Right cardiac atrium (tissue), 5 donors: ENCODE measurements around the gene HMGN2. TPM values are rescaled to one million over a fixed set of nuclear protein-coding genes. Genes with fewer than 3 reads are reported as not detected.
A peak's percentile ranks its signal among the peaks of the same experiment; 100 is the strongest.

Experiments
- ATAC-seq, 2 donors: fragments of 200-7000 bp; cut with Tn5 transposase; one replicate each; pipeline versions ENCODE4 v1.8.0 to v1.9.1; 2020; ENCODE audit warnings: moderate library complexity in 2 of 2, mild to moderate bottlenecking in 1 of 2
- DNase-seq, 3 donors: peaks; one replicate each; pipeline ENCODE4 v3.0.0-alpha.2; 2020
- H3K27ac ChIP-seq: one replicate; pipeline ENCODE4 v1.5.1; 2013; ENCODE audit warnings: mild to moderate bottlenecking, low read length, control low read depth, moderate library complexity
- H3K27me3 ChIP-seq: one replicate; pipeline ENCODE4 v1.6.1; 2013; ENCODE audit not compliant: control insufficient read depth, insufficient read depth
- H3K4me1 ChIP-seq: one replicate; pipeline ENCODE4 v1.6.1; 2013; ENCODE audit warnings: low read length; ENCODE audit not compliant: control insufficient read depth, insufficient read depth
- H3K4me3 ChIP-seq: one replicate; pipeline ENCODE4 v1.5.1; 2013; ENCODE audit warnings: low read length, control low read depth
- H3K9me3 ChIP-seq: one replicate; pipeline ENCODE4 v1.6.1; 2013; ENCODE audit warnings: low read length; ENCODE audit not compliant: control insufficient read depth
- whole genome bisulfite sequencing: extraction: QIAGEN DNeasy Blood & Tissue Kit; methylation state at CpG from one replicate; pipeline ENCODE4 v1.1.7; 2013; 5-methylcytosine and 5-hydroxymethylcytosine counted together
- intact Hi-C, 4 donors: fragments of 100-400 bp; cut with DNase I; formaldehyde crosslinking; loops; one replicate each; pipeline versions ENCODE4 v1.11.0 to v1.14.0; 2022 to 2023
- polyA plus RNA-seq: library from polyadenylated mRNA; stranded (reverse); fragments of 200-250 nt; gene quantifications from one replicate; pipeline ENCODE4 v1.2.3, GENCODE V29; 2013
- total RNA-seq, 4 donors: library from RNA; stranded (reverse); fragmentation: NEBNext Ultra II Directional; extraction: Animal tissue kit (Norgen Biotek cat#: 25700); gene quantifications; one replicate each; pipeline ENCODE4 v1.2.1, GENCODE V29; 2021
- donor health status: healthy with polysubstance abuse.
- donor health status: DM: no; HTN: yes; CAD: no.
- donor health status: DM: no; HTN: no; CAD: no.
- donor health status: DM: no; HTN: yes; CAD: no; lungs with severe emphysema.
- donor health status: DM: yes; HTN: yes; CAD: no.

HMGN2 gene
- total and polyA plus RNA-seq, 5 donors = 125 to 176 (median 139) TPM

DNA sequence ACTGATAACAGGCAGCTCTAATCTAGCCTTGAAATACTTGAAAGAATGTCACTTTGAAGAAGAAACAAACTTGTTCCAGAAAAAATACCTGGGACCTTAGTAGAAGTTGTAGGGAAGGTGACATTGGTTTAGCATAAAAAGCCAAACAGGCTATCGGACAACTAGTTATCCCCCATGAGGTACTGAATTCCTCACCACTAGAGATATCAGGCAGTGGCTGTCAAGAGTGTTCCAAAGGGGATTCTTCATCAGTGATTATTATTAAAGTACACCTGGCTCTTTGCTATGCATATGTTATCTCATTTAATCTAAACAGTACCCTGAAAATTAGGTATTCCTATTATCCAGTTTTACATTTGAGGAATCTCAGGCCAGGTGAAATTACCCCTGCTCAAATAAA is 13.1 kb upstream of the HMGN2 start:
- Histone ChIP-seq H3K4me1 (no peaks in the 10 kb centered on the region), H3K27me3 (no peaks in the 10 kb centered on the region), H3K9me3 (no peaks in the 10 kb centered on the region), H3K4me3 (no peak overlapping the region), H3K27ac (no peak overlapping the region)
- DNase-seq (no peak), ATAC-seq (no peak)
- WGBS = 72% methylated on average over 1 of the region's 1 CpG
- intact Hi-C loops = no loop called here

DNA sequence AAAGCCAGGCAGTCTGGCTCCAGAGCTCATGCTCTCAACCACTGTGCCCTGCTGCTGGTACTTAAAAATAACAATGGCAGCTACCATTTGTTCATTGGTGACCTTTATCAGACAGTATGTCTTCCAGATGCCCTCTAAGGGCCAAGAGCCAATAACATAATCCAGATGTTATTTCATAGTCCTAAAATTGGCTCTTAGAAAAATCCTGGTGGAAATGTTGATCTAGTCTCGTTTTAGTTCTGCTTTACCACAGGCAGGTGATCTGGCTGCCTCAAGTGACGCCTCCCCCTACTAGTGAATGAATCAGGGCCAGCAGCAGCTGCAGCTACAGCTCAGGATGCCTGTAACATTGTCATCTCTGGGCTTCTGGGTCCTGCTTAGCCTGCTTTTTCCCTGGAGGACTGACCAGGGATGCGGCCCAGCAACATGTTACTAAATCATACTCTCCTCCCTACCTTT is 12.6 kb upstream of the HMGN2 start:
- H3K4me1 ChIP-seq = no peaks in the 10 kb centered on the region
- intact Hi-C loops = no loop called here
- H3K27ac ChIP-seq = peak overlapping the region; percentile 36
- DNase-seq (no peak), ATAC-seq (no peak)
- no peaks in the 10 kb centered on the region for H3K27me3 ChIP-seq
- H3K9me3 ChIP-seq = no peaks in the 10 kb centered on the region
- 75% methylated on average over 3 of the region's 3 CpGs for WGBS
- no peak overlapping the region for H3K4me3 ChIP-seq

DNA sequence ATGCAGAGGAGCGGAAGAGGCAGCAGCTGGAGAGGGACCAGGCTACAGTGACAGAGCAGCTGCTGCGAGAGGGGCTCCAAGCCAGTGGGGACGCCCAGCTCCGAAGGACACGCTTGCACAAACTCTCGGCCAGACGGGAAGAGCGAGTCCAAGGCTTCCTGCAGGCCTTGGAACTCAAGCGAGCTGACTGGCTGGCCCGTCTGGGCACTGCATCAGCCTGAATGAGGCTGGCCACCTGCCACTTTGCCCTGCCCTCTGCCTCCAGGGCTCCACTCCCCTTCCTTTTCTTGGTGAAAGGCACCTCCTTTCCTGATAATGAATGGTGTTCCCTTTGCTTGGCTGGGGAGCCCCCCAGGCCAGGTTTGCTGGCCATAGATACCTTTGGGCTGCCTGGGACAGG is 3.3 kb upstream of the HMGN2 start:
- Histone ChIP-seq H3K27me3 (no peaks in the 10 kb centered on the region), H3K4me3 (no peak overlapping the region), H3K4me1 (peaks cover 8% of the 10 kb centered on the region), H3K9me3 (no peaks in the 10 kb centered on the region), H3K27ac (no peak overlapping the region)
- 64% methylated on average over 10 of the region's 10 CpGs for WGBS
- DNase-seq = peak; percentile 49 to 77 (median 64)
- no peak for ATAC-seq
- intact Hi-C loops = no loop called here

DNA sequence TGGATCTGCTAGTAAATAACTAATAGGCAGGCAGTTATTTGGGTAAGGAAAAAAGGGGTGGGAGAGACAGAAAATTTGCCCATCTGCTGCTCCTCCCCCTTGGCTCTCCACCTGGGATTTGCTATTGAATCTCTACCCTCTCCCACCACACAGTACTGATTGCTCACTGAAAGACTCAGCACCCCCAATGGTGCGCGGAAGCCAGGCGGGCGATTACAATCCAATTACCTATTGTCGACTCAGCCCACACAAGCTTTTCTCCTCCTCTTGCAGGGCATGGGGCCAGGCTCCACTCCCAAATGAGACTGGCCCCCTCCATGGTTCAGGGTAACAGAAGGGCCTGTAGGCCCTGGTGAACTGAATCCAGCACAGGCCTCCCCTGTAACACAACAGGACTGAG is 2.7 kb upstream of the HMGN2 start:
- no peak for ATAC-seq
- no peak overlapping the region for H3K4me3 ChIP-seq
- H3K9me3 ChIP-seq = no peaks in the 10 kb centered on the region
- H3K4me1 ChIP-seq = peaks cover 8% of the 10 kb centered on the region
- intact Hi-C loops = no loop called here
- no peak for DNase-seq
- WGBS = 85% methylated on average over 5 of the region's 5 CpGs
- H3K27ac ChIP-seq = no peak overlapping the region
- no peaks in the 10 kb centered on the region for H3K27me3 ChIP-seq

DNA sequence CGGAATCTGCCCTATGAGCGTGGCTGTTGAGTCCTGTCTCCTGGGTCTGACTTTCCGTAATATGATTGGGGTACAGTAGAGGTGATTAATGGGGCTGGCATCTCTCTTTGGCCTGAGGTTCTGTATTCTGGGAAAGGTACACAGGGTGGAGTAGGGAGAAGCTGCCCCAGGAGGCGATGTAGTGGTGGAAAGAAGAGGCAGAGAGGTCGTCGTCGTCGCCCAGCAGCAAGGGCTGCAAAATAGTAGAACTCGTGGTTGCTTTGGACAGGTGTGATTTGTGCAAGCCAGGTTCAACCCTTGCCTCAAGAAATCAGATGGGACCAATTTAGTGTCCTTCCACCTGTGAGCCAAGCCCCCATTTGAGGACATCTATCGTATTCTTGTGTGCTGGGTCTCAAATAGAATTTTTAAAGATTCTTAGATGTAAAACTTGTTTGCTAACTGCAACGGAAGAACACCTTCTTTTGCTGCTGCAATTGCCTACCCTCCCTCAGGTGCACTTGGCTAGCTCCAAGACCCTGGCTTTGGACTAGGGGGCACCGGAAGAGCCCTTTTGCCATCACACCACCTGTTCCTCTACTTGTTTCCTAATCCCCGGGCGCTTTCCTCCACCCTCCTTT is 1.3 kb upstream of the HMGN2 start:
- Histone ChIP-seq H3K27me3 (no peaks in the 10 kb centered on the region), H3K9me3 (no peaks in the 10 kb centered on the region), H3K27ac (no peak overlapping the region), H3K4me1 (peaks cover 8% of the 10 kb centered on the region), H3K4me3 (no peak overlapping the region)
- intact Hi-C loops = no loop called here
- DNase-seq (no peak), ATAC-seq (no peak)
- WGBS = 40% methylated on average over 14 of the region's 14 CpGs

DNA sequence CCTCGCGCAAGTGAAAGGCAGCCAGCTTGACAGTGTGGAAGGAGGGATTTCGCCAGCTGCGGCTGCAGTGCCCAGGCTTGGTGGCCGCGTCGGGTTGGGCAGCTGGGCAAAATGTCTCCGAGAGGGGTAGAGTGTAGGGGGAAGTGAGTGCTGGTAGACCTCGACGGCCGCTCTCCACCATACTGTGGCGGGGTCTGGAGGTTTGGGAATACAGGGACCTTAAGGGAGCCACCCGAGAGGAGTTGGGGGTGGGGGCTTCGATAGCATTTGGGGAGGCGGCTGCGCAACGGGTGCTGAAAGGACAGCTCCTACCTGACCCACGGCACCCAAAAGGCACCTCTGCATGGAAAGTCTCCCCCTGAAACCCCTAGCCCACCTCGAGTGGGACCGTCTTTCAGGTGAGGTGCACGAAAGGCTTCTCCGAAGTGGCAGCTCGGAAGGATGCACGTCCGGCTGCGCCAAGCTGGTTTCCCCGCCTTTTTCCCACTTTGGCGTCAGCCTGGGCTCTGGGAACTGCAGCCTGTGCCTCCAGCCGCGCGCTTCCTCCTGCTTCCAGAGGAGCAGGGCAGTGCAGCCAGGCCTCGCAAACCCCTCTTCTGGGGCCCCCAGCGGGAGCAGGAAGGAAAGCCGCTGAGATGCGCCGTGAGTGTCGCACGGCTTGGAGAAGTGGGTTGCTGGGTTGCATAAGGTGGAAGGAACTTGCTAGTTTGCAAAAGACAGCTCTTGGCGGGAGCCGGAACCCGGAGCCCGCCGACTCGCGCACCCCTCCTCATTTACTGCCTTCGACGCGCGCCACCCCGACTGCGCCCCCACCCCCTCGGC is 531 bp upstream of the HMGN2 start:
- DNase-seq = peak; percentile 76 to 90 (median 85)
- Histone ChIP-seq H3K27me3 (no peaks in the 10 kb centered on the region), H3K4me1 (peaks cover 8% of the 10 kb centered on the region), H3K4me3 (peak overlapping the region; percentile 67), H3K27ac (peak overlapping the region; percentile 68), H3K9me3 (no peaks in the 10 kb centered on the region)
- intact Hi-C loops = no loop called here
- WGBS = under 1% methylated on average over 52 of the region's 52 CpGs
- ATAC-seq = peak; percentile 48 to 49

DNA sequence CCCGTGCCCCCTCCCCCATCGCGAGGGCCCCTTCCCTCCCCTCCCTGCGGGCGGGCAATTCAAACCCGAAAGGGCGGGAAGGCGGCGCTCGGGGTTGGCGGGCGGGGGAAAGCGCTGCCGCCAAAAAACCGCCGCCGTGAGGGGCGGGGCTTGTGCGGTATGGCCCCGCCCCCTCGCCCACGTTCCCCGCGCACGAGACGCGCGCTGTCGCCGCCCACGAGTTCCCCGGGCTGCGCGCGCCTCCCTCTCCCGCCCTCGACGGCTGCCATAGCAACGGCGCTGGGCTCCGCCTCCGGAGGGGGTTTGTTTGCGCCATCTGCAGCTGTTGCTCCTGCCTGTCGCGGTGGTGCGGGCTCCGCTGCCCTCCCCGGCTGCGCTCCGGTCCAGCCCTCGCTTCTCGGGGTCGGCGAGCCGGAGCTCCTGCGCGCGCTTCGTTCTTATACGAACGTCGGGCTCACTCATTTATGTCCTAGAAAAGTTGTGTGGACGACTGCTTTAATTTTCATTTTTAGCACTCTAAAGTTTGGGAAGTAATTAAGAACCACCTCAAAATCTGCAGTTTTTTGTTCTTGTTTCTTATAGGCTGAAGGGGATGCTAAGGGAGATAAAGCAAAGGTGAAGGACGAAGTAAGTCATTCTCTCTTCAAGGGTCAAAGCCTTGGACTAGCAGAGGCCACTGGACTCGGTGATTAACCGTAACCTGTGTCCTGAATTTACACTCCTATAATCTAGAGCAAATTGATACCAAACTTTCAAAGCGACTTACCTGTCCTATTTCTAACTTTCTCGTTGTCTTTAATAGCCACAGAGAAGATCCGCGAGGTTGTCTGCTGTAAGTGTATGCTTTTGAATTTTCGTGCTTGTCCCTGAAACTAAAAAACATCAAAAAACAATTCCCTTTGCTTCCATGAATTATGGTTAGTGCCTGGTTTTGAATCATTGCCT is 933 bp downstream of the HMGN2 start:
- peak; percentile 96 to 99 (median 98) for DNase-seq
- Histone ChIP-seq H3K4me1 (peaks cover 8% of the 10 kb centered on the region), H3K9me3 (no peaks in the 10 kb centered on the region), H3K27ac (no peak overlapping the region), H3K27me3 (no peaks in the 10 kb centered on the region), H3K4me3 (peak overlapping the region; percentile 67)
- 4% methylated on average over 70 of the region's 71 CpGs for WGBS
- peak; percentile 90 to 91 for ATAC-seq
- intact Hi-C loops = no loop called here

DNA sequence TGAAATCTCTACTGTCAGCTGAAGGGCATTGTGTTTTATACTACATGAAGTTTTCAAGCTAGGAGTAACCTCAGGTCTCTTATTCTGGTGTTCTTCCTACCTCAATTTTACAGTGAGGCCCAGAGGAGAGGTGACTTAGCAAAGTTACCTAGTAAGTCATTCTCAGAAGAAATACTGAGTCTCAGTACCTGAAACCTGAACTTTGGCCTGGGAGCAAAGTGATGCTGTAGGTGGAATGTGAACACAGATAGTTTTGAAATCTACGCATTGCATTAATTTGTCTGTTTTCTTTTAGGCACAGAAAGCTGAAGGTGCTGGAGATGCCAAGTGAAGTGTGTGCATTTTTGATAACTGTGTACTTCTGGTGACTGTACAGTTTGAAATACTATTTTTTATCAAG is 2.6 kb downstream of the HMGN2 start:
- 94% methylated on average over 1 of the region's 1 CpG for WGBS
- no peaks in the 10 kb centered on the region for H3K27me3 ChIP-seq
- no peak for ATAC-seq
- intact Hi-C loops = no loop called here
- no peak overlapping the region for H3K4me3 ChIP-seq
- H3K9me3 ChIP-seq = no peaks in the 10 kb centered on the region
- DNase-seq = no peak
- H3K27ac ChIP-seq = no peak overlapping the region
- H3K4me1 ChIP-seq = peaks cover 8% of the 10 kb centered on the region

DNA sequence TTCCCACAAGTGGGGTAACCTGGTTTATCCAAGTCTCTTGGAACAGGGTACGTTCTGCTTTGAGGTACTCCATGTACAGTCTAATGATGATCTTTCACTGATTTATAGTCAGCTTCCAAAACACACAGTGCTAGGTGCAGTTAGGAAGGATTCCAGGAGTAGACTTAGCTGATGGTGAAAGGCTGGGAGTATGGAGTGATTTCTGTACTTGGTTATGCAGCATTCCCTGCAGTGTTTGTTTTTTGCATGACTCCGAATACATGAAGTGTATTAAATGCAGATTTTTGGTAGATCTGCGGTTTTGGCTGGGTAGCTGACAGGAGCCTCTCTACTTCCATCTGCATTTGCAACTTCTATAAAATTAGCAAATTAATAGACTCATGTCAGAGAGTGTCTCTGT is 3.7 kb downstream of the HMGN2 start:
- Histone ChIP-seq H3K9me3 (no peaks in the 10 kb centered on the region), H3K4me1 (peaks cover 8% of the 10 kb centered on the region), H3K27ac (no peak overlapping the region), H3K27me3 (no peaks in the 10 kb centered on the region), H3K4me3 (no peak overlapping the region)
- intact Hi-C loops = no loop called here
- 92% methylated on average over 3 of the region's 3 CpGs for WGBS
- DNase-seq (no peak), ATAC-seq (no peak)

DNA sequence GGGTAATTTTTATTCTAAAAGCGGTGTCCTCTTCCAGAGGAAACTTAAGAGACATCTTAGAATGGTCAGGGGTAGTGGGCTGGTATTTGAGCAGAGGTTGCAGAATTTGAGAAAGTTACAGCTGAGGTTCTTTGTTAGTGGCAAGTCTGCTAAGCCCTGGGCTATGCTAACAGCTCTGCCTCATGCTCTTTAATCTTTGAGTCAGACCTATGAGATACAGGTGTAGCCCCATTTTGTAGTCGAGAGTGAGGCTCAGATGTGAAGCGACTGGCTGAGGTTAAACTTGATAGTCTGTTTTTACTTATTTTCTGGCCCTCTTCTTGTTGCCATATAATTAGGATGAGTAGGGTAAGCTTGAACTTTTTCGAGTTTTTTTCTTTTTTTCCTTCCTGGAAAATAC is 4.7 kb downstream of the HMGN2 start:
- Histone ChIP-seq H3K9me3 (no peaks in the 10 kb centered on the region), H3K4me3 (no peak overlapping the region), H3K27ac (no peak overlapping the region), H3K27me3 (no peaks in the 10 kb centered on the region), H3K4me1 (peaks cover under 1% of the 10 kb centered on the region)
- ATAC-seq (no peak), DNase-seq (no peak)
- WGBS = 84% methylated on average over 4 of the region's 4 CpGs
- intact Hi-C loops = no loop called here
